GM18519 (cell line): ENCODE measurements around the gene FUT4.
"Not testable (repeated sequence)": the region's sequence is repeated elsewhere in the genome, so short reads cannot be mapped to it uniquely, and the experiment has no call there.

ENCODE experiments used
- ATAC-seq: cut with Tn5 transposase; IDR thresholded peaks from one replicate; pipeline ENCODE4 v1.9.1; 2021; ENCODE audit warnings: mild to moderate bottlenecking, moderate library complexity; ENCODE audit not compliant: unreplicated experiment, low FRiP score

Gene FUT4

DNA sequence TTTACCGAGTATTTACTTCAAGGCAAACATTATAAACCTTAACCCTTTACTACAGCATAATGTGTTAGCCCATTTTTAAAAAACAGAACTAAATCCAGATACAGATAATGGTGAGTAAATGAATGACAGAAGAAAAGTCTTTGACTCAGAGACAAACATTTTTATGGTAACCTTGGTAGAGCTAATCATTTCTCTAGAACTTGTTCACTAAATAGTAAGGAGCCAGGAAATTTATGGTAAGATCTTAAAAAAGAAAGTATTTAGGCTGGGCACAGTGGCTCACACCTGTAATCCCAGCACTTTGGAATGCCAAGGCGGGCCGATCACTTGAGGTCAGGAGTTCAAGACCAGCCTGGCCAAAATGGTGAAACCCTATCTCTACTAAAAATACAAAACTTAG is 11.5 kb upstream of the FUT4 start:
- ATAC-seq = no peak

DNA sequence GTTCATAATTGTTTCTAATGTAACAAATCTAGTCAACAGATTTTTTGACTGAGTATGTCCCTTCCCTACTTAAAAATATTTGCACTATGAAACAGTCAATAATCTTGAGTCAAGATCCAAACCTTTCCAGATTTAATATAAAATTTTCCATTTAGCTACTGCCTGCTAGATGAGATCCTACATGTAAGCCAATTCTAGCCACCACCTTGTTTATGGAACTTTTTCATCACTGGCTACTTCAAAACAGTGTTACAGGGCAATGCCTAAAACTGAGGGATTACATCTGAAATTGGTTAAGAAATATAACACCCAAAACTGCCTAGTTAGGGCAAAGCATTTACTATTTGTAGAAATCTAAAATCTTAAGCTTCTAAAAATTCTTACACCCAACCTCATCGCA is 10.5 kb upstream of the FUT4 start:
- no peak for ATAC-seq

GRCh38 chr11:94533696-94534630 is 9.8 kb upstream of the FUT4 start:
- no peak for ATAC-seq

DNA sequence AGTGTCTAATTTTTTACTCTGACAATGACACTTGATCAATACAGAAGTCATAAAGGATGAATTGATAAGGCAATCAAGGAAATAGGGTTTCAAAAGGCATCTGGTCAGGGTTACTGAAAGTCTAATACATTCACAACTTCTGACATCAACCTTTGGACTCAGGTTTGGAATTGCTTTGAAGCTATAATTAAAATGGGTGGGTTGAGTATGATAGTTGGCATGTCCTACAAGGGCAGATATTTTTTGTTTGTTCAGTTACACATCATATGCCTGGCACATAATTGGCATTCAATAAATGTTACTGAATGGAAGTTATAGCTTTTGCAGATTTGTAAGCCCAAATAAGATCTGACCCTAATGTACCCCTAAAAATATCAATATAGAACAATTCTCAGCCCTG is 7.3 kb upstream of the FUT4 start:
- no peak for ATAC-seq

DNA sequence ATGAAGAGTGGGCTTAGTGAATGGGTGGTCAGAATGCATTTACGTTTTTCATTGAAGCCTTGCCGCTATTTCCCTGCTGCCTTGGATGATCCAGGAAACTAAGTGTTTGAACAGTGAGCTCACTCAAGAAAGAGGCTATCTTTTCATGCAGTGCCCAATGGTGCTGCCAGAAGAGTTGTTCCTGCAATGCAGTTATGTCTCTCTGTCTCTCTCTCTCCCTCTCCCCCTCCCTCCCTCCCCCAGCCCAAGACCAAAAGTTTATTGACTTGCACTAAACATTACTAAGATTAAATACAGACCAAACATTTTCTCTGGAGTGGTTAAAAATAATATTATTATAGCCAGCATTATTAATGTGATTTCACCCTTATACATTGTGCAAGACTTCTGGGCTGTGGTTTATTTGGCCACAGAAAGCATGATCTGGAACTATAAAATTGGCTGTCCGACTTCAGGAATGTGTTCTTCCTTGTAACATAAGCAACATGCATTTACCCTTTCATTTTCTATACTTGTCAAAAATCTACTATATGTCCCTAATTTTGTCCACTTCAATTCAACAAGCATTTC is 6.6 kb upstream of the FUT4 start:
- ATAC-seq = no peak

DNA sequence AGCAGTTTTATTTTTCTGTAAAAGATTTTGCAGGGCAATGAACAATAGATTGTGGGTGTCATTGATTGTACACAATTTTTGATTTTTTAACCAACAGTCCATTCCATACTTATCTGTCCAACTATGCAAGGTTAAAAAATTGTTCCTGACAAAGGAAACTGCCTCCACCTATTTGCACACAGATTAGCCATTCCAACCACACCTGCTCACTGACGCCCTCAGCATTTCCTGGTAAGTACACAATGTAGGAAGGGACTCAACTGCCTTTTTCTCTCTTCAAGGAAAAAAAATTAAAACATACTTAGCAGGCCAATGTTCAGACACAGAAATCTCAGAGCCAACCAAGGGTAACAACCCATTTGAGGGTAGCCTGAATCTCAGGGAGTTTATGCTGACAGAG is 4.3 kb upstream of the FUT4 start:
- ATAC-seq = no peak

- no peak for ATAC-seq
Measured at GRCh38 chr11:94544646-94545263, 1.0 kb downstream of the FUT4 start.

GRCh38 chr11:94545264-94546161 is 1.8 kb downstream of the FUT4 start:
- ATAC-seq = no peak

- no peak for ATAC-seq
Measured at GRCh38 chr11:94546162-94546470, 2.4 kb downstream of the FUT4 start.

DNA sequence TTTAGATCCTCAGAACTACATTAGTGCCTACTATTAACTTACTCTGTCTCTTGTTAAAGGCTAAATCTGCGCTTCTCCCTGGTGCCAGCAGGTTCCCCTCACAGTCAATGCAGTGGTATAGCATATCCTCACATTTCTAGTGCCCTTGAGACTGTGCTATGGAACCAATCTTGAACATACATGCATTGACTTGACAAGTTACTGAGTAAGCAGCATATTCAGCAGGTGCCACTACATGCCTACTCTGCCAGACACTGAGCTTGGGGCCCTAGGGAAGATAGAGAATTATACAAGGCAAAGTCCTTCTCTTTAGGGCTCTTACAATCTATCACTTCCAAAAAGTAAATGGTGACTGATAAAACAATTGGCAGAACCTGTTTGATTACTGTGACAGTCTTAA is 3.2 kb downstream of the FUT4 start:
- ATAC-seq = no peak

DNA sequence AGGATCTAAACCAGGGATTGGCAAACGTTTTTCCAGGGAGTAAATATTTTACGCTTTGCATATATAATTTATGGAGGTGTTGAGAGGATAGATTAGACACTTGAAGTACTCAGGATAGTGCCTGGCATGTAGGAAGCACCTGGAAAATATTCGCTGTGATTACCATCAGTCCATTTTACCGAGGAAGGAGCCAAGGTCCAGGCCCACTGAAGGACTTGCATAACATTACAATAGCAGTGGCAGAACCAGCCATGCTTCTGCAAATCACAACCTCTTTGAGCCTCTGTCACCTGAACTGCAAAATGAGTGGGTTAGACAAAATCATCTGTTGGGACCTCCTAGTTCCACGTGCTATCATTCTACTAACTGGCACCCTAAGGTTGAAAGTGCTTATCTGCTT is 5.4 kb downstream of the FUT4 start:
- no peak for ATAC-seq

- ATAC-seq = no peak
Measured at GRCh38 chr11:94550513-94550912, 6.8 kb downstream of the FUT4 start.

- no peak for ATAC-seq
Measured at GRCh38 chr11:94553938-94554337, 10.2 kb downstream of the FUT4 start.

DNA sequence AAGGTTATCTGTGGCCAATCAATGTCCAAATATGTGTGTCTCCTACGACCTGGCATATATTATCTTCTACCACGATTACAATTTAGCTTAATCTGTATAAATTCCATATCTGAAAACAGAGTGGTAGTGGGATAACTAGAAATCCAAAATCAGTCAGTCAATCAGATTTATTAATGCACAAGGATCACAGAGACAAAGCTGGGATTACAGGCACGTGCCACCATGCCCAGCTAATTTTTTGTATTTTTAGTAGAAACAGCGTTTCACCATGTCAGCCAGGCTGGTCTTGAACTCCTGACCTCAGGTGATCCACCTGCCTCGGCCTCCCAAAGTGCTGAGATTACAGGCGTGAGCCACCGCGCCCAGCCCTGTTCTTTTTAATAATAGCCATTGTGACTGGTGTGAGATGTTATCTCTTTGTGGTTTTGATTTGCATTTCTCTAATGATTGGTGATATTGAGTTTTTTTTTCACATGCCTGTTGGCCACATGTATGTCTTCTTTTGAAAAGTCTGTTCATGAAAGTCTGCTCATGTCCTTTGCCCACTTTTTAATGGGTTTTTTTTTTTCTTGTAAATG is 12.1 kb downstream of the FUT4 start:
- not testable (repeated sequence) for ATAC-seq

DNA sequence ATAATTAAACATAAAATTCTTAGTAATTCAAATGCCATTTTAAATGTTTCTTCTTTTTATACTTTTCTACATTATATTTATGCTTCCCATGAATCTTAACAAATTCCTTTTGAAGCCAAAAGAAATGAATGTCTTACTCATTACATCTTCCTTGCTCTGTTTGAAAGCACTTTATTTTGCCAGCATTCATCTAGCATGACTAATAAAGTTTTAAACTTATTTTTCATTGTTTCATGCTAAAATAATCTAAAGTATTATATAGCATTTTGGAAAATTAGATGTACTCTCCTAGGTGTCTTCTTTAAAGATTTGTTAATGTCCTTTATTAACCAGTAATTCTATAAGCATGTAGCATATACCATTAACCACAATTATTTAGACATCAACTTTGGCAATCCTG is 13.7 kb downstream of the FUT4 start:
- no peak for ATAC-seq

- ATAC-seq = no peak
Measured at GRCh38 chr11:94557992-94558391, 14.3 kb downstream of the FUT4 start.

GRCh38 chr11:94558468-94558867 is 14.7 kb downstream of the FUT4 start:
- ATAC-seq = no peak

GRCh38 chr11:94558932-94559331 is 15.2 kb downstream of the FUT4 start:
- ATAC-seq = no peak

DNA sequence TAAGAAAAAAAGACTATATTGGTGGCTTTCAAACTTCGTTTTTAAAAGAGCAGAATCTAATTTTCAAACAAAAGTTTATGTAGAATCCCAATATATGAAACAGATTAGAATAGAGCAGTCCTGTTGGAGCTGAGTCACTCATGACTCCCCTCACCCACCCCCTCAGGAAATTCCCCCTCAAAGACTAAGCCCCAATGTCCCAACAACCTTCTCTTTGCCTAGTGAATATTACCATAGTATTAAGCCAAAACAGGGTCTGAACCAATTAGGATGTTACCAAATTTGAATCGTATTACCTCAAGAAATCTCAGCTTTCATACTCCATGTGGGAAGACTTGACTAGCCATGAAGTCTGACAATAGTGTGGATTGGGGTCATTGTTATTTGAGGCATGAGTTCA is 15.6 kb downstream of the FUT4 start:
- ATAC-seq = no peak

DNA sequence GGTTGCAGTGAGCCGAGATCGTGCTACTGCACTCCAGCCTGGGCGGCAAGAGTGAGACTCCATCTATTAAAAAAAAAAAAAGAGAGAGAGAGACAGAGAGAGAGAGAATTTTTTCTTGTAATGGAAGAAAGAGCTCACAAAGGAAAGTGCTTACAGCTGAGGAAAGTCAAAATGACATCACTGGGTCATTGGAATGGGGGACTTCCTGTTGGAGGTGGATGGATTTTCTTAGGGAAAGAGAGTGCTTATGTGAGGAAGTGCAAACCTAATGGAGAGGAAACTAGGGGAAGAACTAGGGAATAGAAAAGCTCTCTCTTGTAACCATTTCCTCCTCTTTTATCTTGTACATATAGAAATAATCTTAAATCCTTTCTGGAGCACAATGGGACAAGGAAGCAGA is 17.1 kb downstream of the FUT4 start:
- ATAC-seq = no peak
